GM19240 (cell line): ENCODE data around the gene LGI2.
"Not testable (repeated sequence)": the region's sequence is repeated elsewhere in the genome, so short reads cannot be mapped to it uniquely, and the experiment has no call there.

Experiments
- DNase-seq: peaks from one replicate; pipeline ENCODE4 v3.0.0; 2011; ENCODE audit warnings: low spot score; ENCODE audit not compliant: insufficient read length

Gene LGI2, protein sequence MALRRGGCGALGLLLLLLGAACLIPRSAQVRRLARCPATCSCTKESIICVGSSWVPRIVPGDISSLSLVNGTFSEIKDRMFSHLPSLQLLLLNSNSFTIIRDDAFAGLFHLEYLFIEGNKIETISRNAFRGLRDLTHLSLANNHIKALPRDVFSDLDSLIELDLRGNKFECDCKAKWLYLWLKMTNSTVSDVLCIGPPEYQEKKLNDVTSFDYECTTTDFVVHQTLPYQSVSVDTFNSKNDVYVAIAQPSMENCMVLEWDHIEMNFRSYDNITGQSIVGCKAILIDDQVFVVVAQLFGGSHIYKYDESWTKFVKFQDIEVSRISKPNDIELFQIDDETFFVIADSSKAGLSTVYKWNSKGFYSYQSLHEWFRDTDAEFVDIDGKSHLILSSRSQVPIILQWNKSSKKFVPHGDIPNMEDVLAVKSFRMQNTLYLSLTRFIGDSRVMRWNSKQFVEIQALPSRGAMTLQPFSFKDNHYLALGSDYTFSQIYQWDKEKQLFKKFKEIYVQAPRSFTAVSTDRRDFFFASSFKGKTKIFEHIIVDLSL

DNA sequence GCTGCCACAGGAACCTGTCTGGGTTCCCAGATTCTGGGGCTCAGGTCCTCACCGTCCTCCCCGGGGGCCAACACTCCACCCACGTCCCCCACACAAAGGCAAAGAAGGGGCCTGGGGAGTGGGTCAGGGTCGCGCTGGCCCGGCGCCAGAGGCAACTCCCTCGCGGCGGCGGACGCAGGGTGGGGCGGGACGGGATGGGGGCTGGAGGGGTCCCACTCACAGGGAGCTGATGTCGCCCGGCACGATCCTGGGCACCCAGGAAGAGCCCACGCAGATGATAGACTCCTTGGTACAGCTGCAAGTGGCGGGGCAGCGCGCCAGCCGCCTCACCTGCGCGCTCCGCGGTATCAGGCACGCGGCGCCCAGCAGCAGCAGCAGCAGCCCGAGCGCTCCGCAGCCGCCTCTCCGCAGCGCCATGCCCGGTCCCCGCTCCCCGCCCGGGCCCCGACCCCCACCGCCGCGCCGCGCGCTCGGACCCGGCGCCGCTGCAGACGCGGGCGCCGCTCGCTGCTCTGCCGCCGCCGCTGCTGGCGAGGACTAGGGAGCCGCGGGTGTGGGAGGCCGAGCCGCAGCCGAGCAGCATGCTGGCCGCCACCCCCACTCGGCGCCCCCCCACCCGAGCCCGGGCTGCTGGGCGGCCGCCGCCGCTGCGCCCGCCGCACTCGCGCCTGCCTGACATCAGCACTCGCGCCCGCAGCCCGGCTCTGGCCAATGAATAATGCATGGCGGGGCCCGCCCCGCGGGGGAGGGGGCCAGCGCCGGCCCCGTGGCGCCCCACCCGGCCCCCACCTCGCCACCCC lies at the start of gene LGI2:
LGI2 (minus strand) TSS at position 670 of the 800 bp plus-strand sequence; CDS start at position 417, 253 bp downstream.
- DNase-seq = no peak

DNA sequence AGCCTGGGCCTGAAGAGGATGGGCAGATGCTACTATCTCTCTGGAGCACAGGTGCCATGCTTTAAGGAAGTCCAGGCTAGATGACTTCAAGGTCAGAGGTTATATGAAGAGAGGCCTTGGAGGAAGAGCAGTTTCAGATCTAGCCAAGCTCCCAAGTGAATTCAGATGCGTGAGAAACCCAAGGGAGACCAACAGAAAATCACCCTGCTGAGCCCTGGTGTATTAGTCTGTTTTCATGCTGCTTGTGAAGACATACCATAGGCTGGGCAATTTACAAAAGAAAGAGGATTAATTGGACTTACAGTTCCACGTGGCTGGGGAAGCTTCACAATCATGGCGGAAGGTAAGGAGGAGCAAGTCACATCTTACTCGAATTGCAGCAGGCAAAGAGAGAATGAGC lies 47.8 kb upstream of the LGI2 start:
- no peak for DNase-seq

DNA sequence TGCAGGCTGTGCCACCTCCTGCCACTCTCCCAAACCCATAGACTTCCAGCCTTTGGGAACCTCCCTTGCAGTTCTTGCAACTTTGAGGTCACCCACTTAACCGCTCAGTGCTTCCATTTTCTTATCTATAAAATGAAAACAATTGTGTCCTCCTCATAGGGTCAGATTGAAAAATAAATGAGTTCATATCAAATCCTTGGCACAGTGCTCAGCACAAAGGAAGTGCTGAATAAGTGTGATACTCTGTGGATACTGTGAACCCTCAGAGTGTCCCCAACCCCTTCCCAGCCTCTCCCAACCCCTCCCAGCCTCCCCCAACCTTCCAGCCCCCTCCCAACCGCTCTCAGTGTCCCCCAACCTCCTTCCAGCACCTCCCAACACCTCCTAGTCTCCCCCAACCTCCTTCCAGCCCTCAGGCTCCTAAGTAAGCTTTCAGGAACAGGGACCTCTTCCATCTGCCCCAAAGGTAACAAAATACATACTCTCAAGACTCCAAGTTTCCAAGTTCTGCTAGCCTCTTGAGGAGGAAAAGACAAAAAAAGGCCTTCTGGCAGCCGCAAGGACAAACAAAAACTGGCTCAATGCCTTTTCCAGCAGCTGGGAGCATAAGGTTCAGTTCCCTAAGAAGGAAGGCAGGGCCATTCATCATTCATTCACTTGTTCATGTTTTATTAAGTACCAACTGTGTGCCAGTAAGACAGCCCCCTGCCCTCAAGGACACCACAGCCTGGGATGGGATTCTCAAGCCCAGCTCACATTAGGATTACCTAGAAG lies 46.1 kb upstream of the LGI2 start:
- no peak for DNase-seq

DNA sequence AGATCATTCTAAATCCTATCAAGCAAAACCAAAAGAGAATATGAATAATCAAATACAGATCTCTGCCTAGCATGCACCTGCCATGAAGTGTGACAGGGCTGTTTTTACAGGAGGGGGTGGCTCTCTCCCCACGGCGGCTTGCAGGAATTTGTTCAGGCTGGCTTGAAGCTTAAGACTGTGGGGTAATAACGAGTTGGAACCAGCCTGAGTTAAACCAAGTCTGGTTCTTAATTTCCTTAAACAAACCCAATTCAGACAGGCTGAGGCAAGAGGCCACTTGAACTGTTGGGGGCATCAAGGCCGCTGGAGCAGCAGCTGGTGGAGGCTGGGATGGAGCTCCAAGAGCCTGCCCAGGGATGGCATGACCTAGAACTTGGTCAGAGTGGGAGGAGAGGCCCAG lies 45.1 kb upstream of the LGI2 start:
- no peak for DNase-seq

DNA sequence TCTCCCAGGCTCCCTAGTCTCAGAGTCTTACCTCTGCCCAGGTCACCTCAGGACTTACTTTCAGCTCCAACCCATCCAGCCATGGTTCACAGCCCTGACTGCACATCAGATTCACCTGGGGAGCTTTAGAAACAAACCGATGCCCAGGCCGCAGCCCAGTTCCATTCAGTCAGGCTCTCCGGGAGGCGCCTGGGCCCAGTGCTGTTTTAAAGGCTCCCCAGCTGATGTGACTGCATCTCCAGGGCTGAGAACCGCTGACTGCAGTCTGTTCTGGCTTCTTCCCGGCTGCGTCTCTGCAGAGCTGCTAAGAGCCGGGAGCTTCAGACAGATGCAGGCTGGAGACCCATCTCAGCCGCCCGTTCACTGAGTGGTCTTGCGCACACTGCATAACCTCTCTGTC lies 44.4 kb upstream of the LGI2 start:
- DNase-seq = no peak

DNA sequence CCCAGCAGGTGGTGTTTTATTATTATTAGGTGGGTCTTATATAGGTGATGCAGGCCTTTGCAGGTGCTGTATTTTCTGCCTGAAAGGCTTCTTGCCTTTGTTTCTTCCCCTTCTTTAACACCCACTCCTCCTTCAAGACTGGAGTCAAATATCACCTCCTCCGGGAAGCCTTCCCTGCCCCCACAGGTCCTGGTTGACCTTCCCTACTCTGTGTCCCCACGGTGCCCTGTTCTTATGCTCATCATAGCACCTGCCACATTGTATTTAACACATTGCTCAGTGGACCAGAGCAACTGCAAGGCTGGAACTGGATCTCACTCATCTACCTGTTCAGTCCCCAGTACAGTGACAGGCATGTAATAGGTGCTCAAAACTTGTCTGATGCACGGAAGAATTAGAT lies 39.8 kb upstream of the LGI2 start:
- DNase-seq = no peak

DNA sequence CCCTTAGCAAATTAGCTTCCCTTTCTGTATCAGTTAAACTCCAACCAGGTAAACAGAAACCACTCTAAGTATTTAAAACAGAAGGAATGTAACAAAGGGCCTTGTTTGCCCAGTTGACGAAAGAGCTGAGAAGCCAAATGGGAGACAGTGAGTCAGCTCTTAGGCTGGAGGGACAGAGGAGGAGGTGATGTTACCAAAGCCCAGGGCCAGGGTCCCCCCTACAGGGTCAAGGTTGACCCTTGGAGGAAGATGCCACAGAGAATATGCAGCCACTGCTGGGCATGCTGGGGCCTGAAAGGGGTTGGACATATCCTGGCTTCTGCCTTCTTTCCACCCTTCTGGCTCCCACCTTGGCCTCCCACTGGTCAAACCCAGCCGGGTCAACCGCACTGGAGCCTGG lies 38.3 kb upstream of the LGI2 start:
- DNase-seq = no peak

DNA sequence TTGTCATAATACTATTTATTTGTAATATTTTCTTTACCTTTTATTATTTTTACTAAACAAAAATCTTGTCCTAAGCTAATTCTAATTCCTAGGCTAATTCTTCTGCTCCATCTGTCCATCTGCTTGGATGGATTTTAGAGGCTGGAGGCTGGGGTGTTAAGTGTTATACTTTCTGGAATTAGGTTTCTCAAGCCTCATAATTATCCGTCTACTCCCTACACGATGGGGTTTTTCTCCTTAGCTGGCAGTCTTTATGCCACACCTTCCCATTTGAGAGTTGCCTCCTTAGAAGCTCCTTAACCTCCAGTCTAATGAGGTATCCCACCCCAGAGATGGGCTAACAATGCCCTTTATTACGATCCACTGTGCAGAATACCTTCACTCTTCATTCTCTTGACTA lies 37.6 kb upstream of the LGI2 start:
- no peak for DNase-seq

DNA sequence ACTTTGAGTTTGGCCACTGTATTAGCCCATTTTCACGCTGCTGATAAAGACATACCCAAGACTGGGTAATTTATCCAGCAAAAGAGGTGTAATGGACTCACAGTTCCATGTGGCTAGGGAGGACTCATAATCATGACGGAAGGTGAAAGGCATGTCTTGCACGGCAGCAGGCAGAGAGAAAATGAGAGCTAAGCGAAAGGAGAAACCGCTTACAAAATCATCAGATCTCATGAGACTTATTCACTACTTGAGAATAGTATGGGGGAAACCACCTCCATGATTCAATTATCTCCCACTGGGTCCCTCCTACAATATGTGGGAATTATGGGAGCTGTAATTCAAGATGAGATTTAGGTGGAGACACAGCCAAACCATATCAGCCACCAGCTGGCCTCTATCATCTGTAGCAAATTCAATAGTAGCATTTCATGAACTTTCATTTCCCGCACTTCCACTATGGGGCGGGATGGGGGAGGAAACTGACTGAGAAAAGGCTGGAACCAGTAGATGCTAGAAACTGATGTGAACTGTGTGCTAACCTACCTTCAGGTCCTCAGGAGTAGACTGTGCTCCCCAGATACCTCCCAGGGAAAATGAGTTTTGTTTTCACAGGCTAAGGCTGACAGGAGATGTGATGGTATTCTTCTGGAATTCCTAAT lies 35.3 kb upstream of the LGI2 start:
- no peak for DNase-seq

DNA sequence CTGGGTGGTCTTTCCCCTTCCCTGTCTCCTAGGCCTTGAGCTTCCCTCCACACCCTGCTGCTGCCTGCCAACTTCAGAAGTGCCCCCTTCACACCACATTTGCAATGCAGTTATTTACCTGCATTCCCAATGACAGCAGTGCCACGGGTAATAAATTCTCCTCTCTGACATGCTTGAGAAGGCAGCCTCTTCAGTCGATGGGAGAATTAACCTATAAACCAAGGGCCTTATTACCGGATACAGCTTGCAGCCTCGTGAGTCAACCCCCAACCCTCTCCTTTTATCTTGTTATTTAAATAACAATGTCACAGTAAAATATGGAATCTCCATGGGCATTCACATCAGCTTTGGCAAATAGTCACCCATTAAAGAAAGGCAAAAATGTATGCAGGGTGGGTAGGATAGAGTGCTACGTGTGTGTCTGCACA lies 34.7 kb upstream of the LGI2 start:
- DNase-seq = no peak

DNA sequence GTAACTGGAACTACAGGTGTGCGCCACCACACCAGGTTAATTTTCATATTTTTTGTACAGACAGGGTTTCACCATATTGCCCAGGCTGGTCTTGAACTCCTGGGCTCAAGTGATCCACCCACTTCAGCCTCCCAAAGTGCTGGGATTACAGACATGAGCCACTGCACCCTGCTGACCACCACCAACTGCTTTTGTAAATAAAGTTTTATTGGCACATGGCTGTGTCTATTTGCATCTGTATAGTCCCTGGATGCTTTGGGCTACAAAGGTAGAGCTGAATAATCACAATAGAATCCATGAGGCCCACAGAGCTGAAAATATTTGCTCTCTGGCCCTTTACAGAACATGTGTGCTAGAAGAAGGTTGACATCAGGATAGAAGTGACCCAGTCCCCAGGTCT lies 33.7 kb upstream of the LGI2 start:
- not testable (repeated sequence) for DNase-seq

DNA sequence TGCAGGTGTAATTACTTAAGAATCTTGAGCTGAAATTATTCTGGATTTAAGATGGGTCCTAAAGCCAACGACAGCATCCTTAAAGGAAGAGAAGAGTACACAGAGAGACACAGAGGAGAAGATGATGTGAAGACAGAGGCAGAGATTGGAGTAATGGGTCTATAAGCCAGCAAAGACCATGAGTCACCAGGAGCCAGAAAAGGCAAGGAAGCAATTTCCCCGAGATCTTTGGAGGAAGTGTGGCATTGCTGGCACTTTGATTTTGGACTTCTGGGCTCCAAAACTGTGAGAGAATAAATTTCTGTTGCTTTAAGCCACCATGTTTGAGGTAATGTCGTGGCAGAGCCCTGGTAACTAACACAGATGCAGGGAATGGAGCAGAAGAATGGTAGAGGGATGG lies 32.4 kb upstream of the LGI2 start:
- no peak for DNase-seq

DNA sequence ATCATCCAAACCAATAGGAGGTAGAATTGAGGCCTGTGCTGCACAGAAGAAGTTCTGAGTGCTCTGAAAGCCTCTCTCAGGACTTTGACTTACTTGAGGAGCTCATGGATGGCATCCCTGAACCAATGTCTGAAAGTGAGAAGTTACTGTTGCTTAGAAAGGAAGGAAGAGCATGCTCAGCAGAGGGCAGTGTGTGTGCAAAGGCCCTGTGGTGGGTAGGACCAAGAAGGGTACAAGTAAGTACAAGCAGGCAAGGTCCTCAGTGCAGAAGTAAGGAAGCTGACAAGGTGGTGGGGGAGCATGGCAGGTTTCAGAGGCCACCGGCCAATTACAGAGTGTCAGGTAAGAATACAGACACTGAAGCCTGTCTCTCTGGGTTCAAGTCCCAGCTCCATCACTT lies 31.4 kb upstream of the LGI2 start:
- no peak for DNase-seq

DNA sequence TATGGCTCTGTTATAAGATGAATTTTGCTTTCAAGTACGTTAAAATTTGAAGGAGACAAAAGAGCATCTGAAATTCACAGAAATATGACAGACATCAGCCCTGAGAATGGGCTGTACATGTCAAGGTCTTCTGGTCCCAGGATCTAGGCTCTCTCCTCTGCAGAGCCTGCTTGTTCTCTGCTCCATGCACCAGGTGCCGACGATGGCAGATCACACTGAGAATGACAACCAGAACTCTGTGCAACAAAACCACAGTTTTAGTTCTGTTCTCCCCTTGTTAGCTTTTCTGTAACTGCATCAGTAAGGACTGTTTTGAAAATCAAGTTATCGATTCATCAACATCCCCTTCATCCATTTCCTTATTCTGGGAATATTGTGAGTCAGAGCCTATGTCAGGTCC lies 30.9 kb upstream of the LGI2 start:
- no peak for DNase-seq

DNA sequence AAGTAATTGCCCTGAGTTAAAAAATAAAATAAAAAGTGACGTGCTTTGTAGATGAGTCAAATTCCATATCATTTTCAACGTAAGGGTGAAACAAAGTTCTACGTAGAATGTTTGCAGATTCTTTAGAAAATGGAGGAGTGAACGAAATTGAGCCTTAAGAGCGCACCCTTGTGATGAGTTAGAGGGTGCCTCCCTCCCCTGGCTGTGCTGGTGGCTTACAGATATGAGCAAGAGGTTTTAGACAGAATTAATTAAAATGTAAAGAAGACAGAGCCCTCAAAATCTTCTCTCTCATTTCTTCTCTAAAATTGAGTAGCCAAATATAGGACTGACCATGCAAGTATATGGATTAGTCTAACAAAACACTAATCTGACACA lies 30.2 kb upstream of the LGI2 start:
- no peak for DNase-seq

DNA sequence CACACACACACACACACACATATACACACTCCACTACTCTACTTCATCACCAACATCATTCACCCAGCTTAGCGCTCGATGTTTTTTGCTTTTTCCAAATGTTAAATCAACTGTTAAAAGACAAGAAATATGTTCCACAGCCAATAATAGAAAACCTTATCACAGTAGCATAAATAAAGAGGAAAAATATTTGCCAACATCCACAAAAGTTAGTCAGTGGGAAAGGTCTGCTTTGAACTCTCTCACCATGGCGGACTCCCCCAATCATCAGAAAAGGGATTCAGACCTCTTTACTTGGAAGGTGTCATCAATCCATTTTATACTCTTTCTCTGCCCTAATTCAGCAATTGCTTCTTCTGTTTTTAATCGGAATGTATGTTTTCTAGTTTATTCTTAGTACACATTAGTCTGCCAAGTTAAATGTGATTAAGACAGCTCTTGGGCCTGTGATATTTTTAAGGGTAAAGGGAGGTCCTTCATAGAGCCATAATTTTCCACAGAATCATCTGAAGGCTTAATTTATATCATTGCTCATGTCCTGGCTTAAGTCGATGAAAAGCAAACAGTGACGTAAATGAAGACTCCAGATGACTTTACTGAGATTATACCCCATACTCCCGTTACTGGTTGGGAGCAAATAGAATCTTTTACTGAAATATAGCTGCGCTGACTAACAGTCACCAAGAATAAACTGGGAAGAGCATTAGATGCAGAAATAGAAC lies 29.7 kb upstream of the LGI2 start:
- no peak for DNase-seq

DNA sequence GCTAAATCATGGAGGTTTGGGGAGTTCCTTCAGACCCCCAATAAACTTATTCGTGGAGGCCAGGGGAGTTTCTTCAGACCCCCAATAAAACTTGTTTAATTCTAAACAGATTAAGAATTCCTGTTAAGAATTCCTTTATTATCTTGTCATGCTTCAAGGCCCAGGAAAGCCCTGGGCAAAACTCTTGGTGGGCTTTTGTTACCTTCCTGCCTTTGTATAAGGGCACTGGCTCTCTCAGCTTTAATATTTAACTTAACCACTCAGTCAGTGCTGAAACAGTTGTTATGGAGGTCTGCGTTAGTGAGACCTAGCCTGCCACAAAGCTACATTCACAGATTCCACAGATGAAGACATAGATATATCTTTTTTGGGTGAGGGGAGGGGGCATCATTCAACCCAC lies 29.0 kb upstream of the LGI2 start:
- DNase-seq = no peak

DNA sequence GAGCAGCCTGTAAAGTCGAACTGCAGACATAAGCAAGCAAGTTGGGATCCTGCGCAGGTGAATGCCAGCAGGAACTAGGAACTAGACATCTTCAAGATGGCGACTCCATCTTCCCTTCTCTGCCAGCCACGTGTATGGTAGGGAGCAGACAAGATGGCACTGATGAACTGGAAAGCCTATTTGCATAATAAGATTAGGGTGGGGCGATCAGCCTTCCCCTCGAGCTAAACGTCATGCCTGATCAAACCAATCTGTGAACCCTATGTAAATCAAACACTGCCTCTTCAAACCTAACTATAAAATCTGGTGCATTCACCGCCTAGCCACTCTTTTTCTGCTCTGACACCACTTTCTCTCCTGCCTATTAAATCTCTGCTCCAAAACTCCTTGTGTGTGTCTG lies 28.1 kb upstream of the LGI2 start:
- no peak for DNase-seq

DNA sequence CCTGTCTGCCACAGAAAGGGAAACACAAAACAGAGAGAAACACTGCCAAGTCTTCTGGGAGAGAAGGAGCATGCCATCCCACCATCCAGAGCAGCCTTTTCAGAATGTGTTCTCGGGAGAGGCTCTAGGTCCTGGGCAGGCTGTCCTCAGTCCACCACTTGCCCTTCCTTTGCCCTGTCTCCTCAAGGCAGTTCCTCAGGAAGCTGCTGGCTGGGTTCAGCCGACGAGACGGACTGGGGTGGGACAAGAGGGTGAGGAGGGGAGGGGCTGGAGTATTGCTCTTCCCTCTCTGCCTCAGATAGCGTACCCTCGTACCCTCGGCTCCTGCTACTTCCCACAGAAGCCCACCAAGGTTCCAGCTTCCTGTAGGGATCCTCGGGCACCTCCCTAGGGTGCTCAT lies 26.6 kb upstream of the LGI2 start:
- no peak for DNase-seq

DNA sequence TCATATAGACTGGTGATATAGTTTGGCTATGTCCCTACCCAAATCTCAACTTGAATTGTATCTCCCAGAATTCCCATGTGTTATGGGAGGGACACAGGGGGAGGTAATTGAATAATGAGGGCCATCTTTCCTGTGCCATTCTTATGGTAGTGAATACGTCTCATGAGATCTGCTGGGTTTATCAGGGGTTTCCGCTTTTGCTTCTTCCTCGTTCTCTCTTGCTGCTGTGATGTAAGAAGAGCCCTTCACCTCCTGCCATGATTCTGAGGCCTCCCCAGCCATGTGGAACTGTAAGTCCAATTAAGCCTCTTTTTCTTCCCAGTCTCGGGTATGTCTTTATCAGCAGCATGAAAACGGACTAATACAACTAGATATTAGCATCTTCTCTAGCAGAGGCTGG lies 21.3 kb upstream of the LGI2 start:
- DNase-seq = not testable (repeated sequence)

DNA sequence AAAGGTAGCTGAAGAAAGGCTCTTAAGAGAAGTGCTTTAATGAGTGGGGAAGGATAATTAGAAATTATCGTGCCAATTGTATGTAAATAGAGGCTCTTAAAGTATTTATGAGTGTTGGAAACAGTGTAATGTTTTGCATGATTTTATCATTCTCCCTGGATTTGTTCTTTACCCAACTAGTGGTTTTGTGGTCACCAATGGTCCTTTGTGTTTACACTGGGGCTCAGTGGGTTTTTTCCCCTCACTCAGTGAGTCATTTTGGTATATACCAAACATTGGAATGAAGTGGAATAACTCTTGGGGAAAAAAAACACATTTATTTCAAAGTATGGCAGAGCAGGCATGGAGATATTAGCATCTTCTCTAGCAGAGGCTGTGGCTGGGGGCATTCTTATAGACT lies 20.8 kb upstream of the LGI2 start:
- DNase-seq = no peak
